ENCODE results near the gene FLNB. TPM values are rescaled to one million over a fixed set of nuclear protein-coding genes. Genes with fewer than 3 reads are reported as not detected.

FLNB gene
- polyA plus RNA-seq, 3 donors: 0.47 to 4.0 (median 2.1) TPM

GRCh38 chr3:58039601-58040000 is 31.4 kb downstream of the FLNB start:
- H4K20me1 ChIP-seq (ENCODE audit: insufficient read depth, low read length): no peaks in the 10 kb centered on the region
- no peaks in the 10 kb centered on the region for H3K36me3 ChIP-seq (replicated peaks in 1 of 2; ENCODE audit: control insufficient read depth in 1 of 2, insufficient read depth in 2 of 2, low read length in 2 of 2)
- peaks cover 41% of the 10 kb centered on the region for H3K79me2 ChIP-seq (ENCODE audit: insufficient read depth, low read length)
- 33% methylated on average over 2 of the region's 2 CpGs for WGBS (ENCODE audit: insufficient coverage)
- peak in 1 of 3 donors; percentile 18 for DNase-seq
- H2AFZ ChIP-seq (ENCODE audit: insufficient read depth, low read depth, low read length, poor library complexity, severe bottlenecking): no peak overlapping the region
- H3K4me3 ChIP-seq (replicated peaks in 1 of 3; ENCODE audit: low read depth in 2 of 3, low read length in 3 of 3): no peak overlapping the region
- H3K27ac Mint-ChIP-seq: peak overlapping the region in 3 of 7 donors; percentile 25 to 81 (median 37)
- no peaks in the 10 kb centered on the region for H3K27me3 ChIP-seq (ENCODE audit: control insufficient read depth in 2 of 2, insufficient read depth in 2 of 2, low read length in 2 of 2)
- intact Hi-C loops (cut with micrococcal nuclease): no loop called here
- H3K4me3 Mint-ChIP-seq: no peak overlapping the region
- peaks cover 33% of the 10 kb centered on the region for H3K4me1 Mint-ChIP-seq
- H3K4me2 ChIP-seq (replicated peaks; ENCODE audit: extremely low read depth, low read length, poor library complexity, severe bottlenecking): no peak overlapping the region
- no peaks in the 10 kb centered on the region for H3K9me3 Mint-ChIP-seq
- peaks cover 0 to 2% (median 1%) of the 10 kb centered on the region in 3 donors for H3K27me3 Mint-ChIP-seq (ENCODE audit: low read depth in 3 of 3)
- H3K9ac ChIP-seq (ENCODE audit: insufficient read depth, low read length, poor library complexity, severe bottlenecking): no peak overlapping the region
- peaks cover 0 to 18% of the 10 kb centered on the region in 2 donors for H3K36me3 Mint-ChIP-seq
- no peaks in the 10 kb centered on the region for H3K9me3 ChIP-seq (replicated peaks in 1 of 2; ENCODE audit: control insufficient read depth in 1 of 2, insufficient read depth in 1 of 2, low read length in 2 of 2)
- no peak overlapping the region for H3K27ac ChIP-seq (ENCODE audit: low read depth in 1 of 2, low read length in 2 of 2)
- peaks cover 17 to 25% of the 10 kb centered on the region in 2 donors for H3K4me1 ChIP-seq (ENCODE audit: control insufficient read depth in 1 of 2, insufficient read depth in 2 of 2, low read length in 2 of 2)
- no peak for TF ChIP-seq CTCF (IDR thresholded peaks at IDR 0.05)

DNA sequence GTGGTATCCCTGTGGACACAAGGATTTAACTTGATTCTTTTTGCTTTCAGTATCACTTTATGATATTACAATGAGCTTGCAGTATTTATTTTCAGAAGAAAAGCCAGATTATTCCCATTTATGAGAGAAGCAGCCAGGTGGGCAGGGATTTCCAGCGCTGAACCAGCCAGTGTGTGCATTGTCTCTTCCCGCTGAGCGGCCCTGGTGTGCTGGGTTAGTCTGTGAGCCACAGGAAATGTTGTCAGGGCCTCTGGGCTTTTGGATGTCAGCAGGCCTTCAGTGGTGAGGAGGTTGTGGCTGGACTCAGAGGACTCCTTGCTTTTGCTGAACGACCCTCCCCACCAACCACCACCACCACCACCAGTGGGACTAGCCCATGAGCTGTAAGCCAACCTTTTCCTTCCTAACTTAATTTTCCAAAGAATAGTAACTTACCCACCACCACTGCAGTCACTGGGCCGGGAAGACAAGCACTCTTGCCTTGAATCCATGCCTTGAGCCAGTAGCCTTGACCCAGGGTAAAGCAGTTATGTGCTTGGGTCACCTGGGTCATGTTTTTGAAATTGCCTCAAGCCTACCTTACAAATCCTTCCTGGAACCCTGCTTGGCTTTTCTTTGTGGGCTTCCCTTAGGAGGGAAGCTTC is 33.1 kb downstream of the FLNB start:
- no peaks in the 10 kb centered on the region for H3K36me3 ChIP-seq (replicated peaks in 1 of 2; ENCODE audit: control insufficient read depth in 1 of 2, insufficient read depth in 2 of 2, low read length in 2 of 2)
- H3K4me1 Mint-ChIP-seq: peaks cover 35% of the 10 kb centered on the region
- H3K9me3 Mint-ChIP-seq: no peaks in the 10 kb centered on the region
- no peak overlapping the region for H3K4me3 ChIP-seq (replicated peaks in 1 of 3; ENCODE audit: low read depth in 2 of 3, low read length in 3 of 3)
- no peak overlapping the region for H3K4me2 ChIP-seq (replicated peaks; ENCODE audit: extremely low read depth, low read length, poor library complexity, severe bottlenecking)
- no peak overlapping the region for H3K27ac ChIP-seq (ENCODE audit: low read depth in 1 of 2, low read length in 2 of 2)
- WGBS (ENCODE audit: insufficient coverage): 35% methylated on average over 4 of the region's 5 CpGs
- no peak for DNase-seq
- no peaks in the 10 kb centered on the region for H3K27me3 ChIP-seq (ENCODE audit: control insufficient read depth in 2 of 2, insufficient read depth in 2 of 2, low read length in 2 of 2)
- TF ChIP-seq CTCF (IDR thresholded peaks at IDR 0.05): no peak
- intact Hi-C loops (cut with micrococcal nuclease): no loop called here
- H3K9me3 ChIP-seq (replicated peaks in 1 of 2; ENCODE audit: control insufficient read depth in 1 of 2, insufficient read depth in 1 of 2, low read length in 2 of 2): no peaks in the 10 kb centered on the region
- peaks cover 52% of the 10 kb centered on the region for H3K79me2 ChIP-seq (ENCODE audit: insufficient read depth, low read length)
- H3K27me3 Mint-ChIP-seq (ENCODE audit: low read depth in 3 of 3): peaks cover 0 to 1% (median under 1%) of the 10 kb centered on the region in 3 donors
- H2AFZ ChIP-seq (ENCODE audit: insufficient read depth, low read depth, low read length, poor library complexity, severe bottlenecking): peak overlapping the region; percentile 24
- H3K4me1 ChIP-seq (ENCODE audit: control insufficient read depth in 1 of 2, insufficient read depth in 2 of 2, low read length in 2 of 2): peaks cover 17 to 25% of the 10 kb centered on the region in 2 donors
- no peak overlapping the region for H3K4me3 Mint-ChIP-seq
- H3K36me3 Mint-ChIP-seq: peaks cover 0 to 6% of the 10 kb centered on the region in 2 donors
- H3K9ac ChIP-seq (ENCODE audit: insufficient read depth, low read length, poor library complexity, severe bottlenecking): no peak overlapping the region
- H3K27ac Mint-ChIP-seq: peak overlapping the region in 2 of 7 donors; percentile 46 to 63
- H4K20me1 ChIP-seq (ENCODE audit: insufficient read depth, low read length): no peaks in the 10 kb centered on the region
